B cell (primary cell): Measurements from ENCODE around the gene TCF7L1. TPM values are rescaled to one million over a fixed set of nuclear protein-coding genes. Genes with fewer than 3 reads are reported as not detected.

Source experiments
- ATAC-seq: fragments of 200-7000 bp; cut with Tn5 transposase; one replicate; pipeline ENCODE4 v1.10.0; 2021; ENCODE audit warnings: low read depth, mild to moderate bottlenecking, moderate number of reproducible peaks, moderate library complexity
- CTCF ChIA-PET: fragments of 350-600 bp; sonication (Branson Sonifier 250); formaldehyde crosslinking; loops from one replicate; lab custom pipeline; 2021; ENCODE audit warnings: antibody characterized with exemption, inconsistent platforms; lab: Charles Lee
- POLR2A ChIA-PET: fragments of 350-600 bp; sonication (Branson Sonifier 250); formaldehyde crosslinking; loops from one replicate; lab custom pipeline; 2021; ENCODE audit warnings: antibody characterized with exemption; lab: Charles Lee
- DNase-seq: peaks from one replicate; pipeline ENCODE4 v3.0.0; 2013
- H2AFZ ChIP-seq: 2 replicates; pipeline ENCODE4 v1.6.1; 2012; ENCODE audit warnings: mild to moderate bottlenecking, low read depth, low read length; ENCODE audit not compliant: insufficient read depth, poor library complexity, severe bottlenecking
- H3K27ac ChIP-seq, 2 donors: 1 replicate in 1 of 2; 2 replicates in 1 of 2; pipeline ENCODE4 v1.5.1; 2012 to 2013; ENCODE audit warnings: low read length in 2 of 2, mild to moderate bottlenecking in 2 of 2, moderate library complexity in 1 of 2
- H3K27me3 ChIP-seq, 4 experiments: fragments of 200-600 bp in 1 of 4; sonication (generic) in 1 of 4; replicated peaks in 1 of 4; 1 replicate in 2 of 4; 2 replicates in 2 of 4; pipeline versions ENCODE4 v1.6.1 to v1.7.0; 2013 to 2016; ENCODE audit warnings: low read length in 3 of 4, mild to moderate bottlenecking in 2 of 4, mixed read lengths in 1 of 4, moderate library complexity in 1 of 4; ENCODE audit not compliant: insufficient read depth in 4 of 4, control insufficient read depth in 3 of 4; ENCODE audit errors: control extremely low read depth in 1 of 4
- H3K36me3 ChIP-seq, 2 experiments: replicated peaks in 1 of 2; 1 replicate in 1 of 2; 2 replicates in 1 of 2; pipeline versions ENCODE4 v1.6.1 to v1.7.1; 2013; ENCODE audit warnings: low read length in 1 of 2; ENCODE audit not compliant: insufficient read depth in 2 of 2, control insufficient read depth in 1 of 2; ENCODE audit errors: control extremely low read depth in 1 of 2, extremely low read depth in 1 of 2
- H3K4me1 ChIP-seq, 2 donors: fragments of 200-600 bp in 1 of 2; sonication (generic) in 1 of 2; 1 replicate in 1 of 2; 2 replicates in 1 of 2; pipeline versions ENCODE4 v1.5.1 to v1.6.1; 2013 to 2017; ENCODE audit warnings: low read length in 2 of 2; ENCODE audit not compliant: control insufficient read depth in 2 of 2, insufficient read depth in 2 of 2
- H3K4me2 ChIP-seq: replicated peaks from 2 replicates; pipeline ENCODE3; 2012; ENCODE audit warnings: mild to moderate bottlenecking, low read depth, low read length; ENCODE audit not compliant: poor library complexity, severe bottlenecking
- H3K4me3 ChIP-seq, 5 experiments: fragments of 200-600 bp in 1 of 5; sonication (generic) in 1 of 5; 1 replicate in 3 of 5; 2 replicates in 2 of 5; pipeline versions ENCODE4 v1.5.1 to v1.7.0; 2011 to 2016; ENCODE audit warnings: low read length in 4 of 5, mild to moderate bottlenecking in 4 of 5, low read depth in 2 of 5, control low read depth in 1 of 5, moderate library complexity in 1 of 5; ENCODE audit not compliant: insufficient read depth in 1 of 5; ENCODE audit errors: control extremely low read depth in 1 of 5, extremely low read depth in 1 of 5
- H3K79me2 ChIP-seq: fragments of 200-600 bp; sonication (generic); one replicate; pipeline ENCODE4 v1.6.0; 2016; ENCODE audit warnings: low read length; ENCODE audit not compliant: control insufficient read depth, insufficient read depth
- H3K9ac ChIP-seq: fragments of 200-600 bp; sonication (generic); 2 replicates; pipeline ENCODE4 v1.6.1; 2017; ENCODE audit warnings: mild to moderate bottlenecking, low read length, moderate library complexity
- H3K9me3 ChIP-seq, 3 donors: one replicate each; pipeline versions ENCODE4 v1.6.1 to v1.7.1; 2013; ENCODE audit warnings: low read length in 2 of 3; ENCODE audit not compliant: control insufficient read depth in 2 of 3, insufficient read depth in 1 of 3; ENCODE audit errors: control extremely low read depth in 1 of 3
- H4K20me1 ChIP-seq: 2 replicates; pipeline ENCODE4 v1.6.0; 2012; ENCODE audit warnings: mild to moderate bottlenecking, low read length; ENCODE audit not compliant: insufficient read depth, control insufficient read depth, poor library complexity, severe bottlenecking
- H3K27ac Mint-ChIP-seq: one replicate; pipeline ENCODE4 v1.8.0; 2021; ENCODE audit warnings: mixed read lengths
- H3K27me3 Mint-ChIP-seq: one replicate; pipeline ENCODE4 v1.8.0; 2021; ENCODE audit warnings: mixed read lengths
- H3K4me1 Mint-ChIP-seq: one replicate; pipeline ENCODE4 v1.8.0; 2021; ENCODE audit warnings: mixed read lengths
- H3K4me3 Mint-ChIP-seq: one replicate; pipeline ENCODE4 v1.8.0; 2021; ENCODE audit warnings: mixed read lengths
- H3K9me3 Mint-ChIP-seq: one replicate; pipeline ENCODE4 v1.8.0; 2022; ENCODE audit warnings: mixed read lengths; ENCODE audit not compliant: insufficient read depth
- EZH2 ChIP-seq: IDR thresholded peaks from 2 replicates; pipeline ENCODE4 v1.6.1; 2012; ENCODE audit warnings: borderline replicate concordance, low read depth, mild to moderate bottlenecking, moderate library complexity, low read length; ENCODE audit not compliant: insufficient read depth, poor library complexity, severe bottlenecking
- WGBS: methylation state at CpG from one replicate; pipeline ENCODE4 v1.1.5; 2013; ENCODE audit warnings: missing lambda C conversion rate; ENCODE audit not compliant: insufficient coverage; 5-methylcytosine and 5-hydroxymethylcytosine counted together
- intact Hi-C: fragments of 100-400 bp; cut with micrococcal nuclease; formaldehyde crosslinking; loops from one replicate; pipeline ENCODE4 v1.10.0; 2022
- polyA plus RNA-seq: library from polyadenylated mRNA; depleted of rRNA; stranded (reverse); fragments of >200 nt; gene quantifications from 2 replicates; pipeline ENCODE4 v1.2.3, GENCODE V29; 2012
- total RNA-seq, 2 donors: library from RNA; stranded (reverse); fragments of 120-200 nt in 1 of 2; gene quantifications; 1 replicate in 1 of 2; 2 replicates in 1 of 2; pipeline versions ENCODE4 v1.2.3 to v1.2.4, GENCODE V29; 2013 to 2022
- TF ChIP-seq, protein P1 (sequence below): fragments of 200-600 bp; IDR thresholded peaks from one replicate; pipeline ENCODE4 v1.8.0; 2022; ENCODE audit warnings: antibody characterized with exemption, mild to moderate bottlenecking

Gene TCF7L1
- total and polyA plus RNA-seq, 2 donors (not counting 1 experiment from before 2014, with no cell fraction given): 0.67 to 0.81 TPM

- peaks cover 4% of the 10 kb centered on the region for H3K4me1 Mint-ChIP-seq
- POLR2A ChIA-PET: no interaction called here
- no peaks in the 10 kb centered on the region for H3K27me3 ChIP-seq
- H3K27me3 Mint-ChIP-seq: no peaks in the 10 kb centered on the region
- H3K79me2 ChIP-seq: no peaks in the 10 kb centered on the region
- no peaks in the 10 kb centered on the region for H3K36me3 ChIP-seq
- no peak overlapping the region for H3K4me3 ChIP-seq
- H3K4me3 Mint-ChIP-seq: no peak overlapping the region
- H3K27ac ChIP-seq: no peak overlapping the region
- H3K4me2 ChIP-seq: no peak overlapping the region
- CTCF ChIA-PET: no interaction called here
- intact Hi-C loops: no loop called here
- H3K9me3 ChIP-seq: no peaks in the 10 kb centered on the region
- no peak overlapping the region for H3K27ac Mint-ChIP-seq
- H4K20me1 ChIP-seq: no peaks in the 10 kb centered on the region
- 50% methylated on average over 2 of the region's 2 CpGs for WGBS
- TF ChIP-seq, protein P1, sequence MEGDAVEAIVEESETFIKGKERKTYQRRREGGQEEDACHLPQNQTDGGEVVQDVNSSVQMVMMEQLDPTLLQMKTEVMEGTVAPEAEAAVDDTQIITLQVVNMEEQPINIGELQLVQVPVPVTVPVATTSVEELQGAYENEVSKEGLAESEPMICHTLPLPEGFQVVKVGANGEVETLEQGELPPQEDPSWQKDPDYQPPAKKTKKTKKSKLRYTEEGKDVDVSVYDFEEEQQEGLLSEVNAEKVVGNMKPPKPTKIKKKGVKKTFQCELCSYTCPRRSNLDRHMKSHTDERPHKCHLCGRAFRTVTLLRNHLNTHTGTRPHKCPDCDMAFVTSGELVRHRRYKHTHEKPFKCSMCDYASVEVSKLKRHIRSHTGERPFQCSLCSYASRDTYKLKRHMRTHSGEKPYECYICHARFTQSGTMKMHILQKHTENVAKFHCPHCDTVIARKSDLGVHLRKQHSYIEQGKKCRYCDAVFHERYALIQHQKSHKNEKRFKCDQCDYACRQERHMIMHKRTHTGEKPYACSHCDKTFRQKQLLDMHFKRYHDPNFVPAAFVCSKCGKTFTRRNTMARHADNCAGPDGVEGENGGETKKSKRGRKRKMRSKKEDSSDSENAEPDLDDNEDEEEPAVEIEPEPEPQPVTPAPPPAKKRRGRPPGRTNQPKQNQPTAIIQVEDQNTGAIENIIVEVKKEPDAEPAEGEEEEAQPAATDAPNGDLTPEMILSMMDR: no peak
- TF ChIP-seq EZH2: no peak
- no peak overlapping the region for H2AFZ ChIP-seq
- no peaks in the 10 kb centered on the region for H3K4me1 ChIP-seq
- H3K9ac ChIP-seq: no peak overlapping the region
- no peak for ATAC-seq
- H3K9me3 Mint-ChIP-seq: no peaks in the 10 kb centered on the region
- DNase-seq: no peak
Observed at GRCh38 chr2:85334928-85335327, 201.7 kb downstream of the TCF7L1 start.

- intact Hi-C loops: no loop called here
- ChIA-PET CTCF (no interaction called here), POLR2A (no interaction called here)
- Mint-ChIP-seq H3K4me3 (no peak overlapping the region), H3K27ac (no peak overlapping the region), H3K4me1 (no peaks in the 10 kb centered on the region), H3K9me3 (no peaks in the 10 kb centered on the region), H3K27me3 (no peaks in the 10 kb centered on the region)
- WGBS: 88% methylated on average over 7 of the region's 13 CpGs
- Histone ChIP-seq H3K79me2 (no peaks in the 10 kb centered on the region), H3K36me3 (peaks cover 0 to 4% of the 10 kb centered on the region in 2 experiments), H3K4me2 (no peak overlapping the region), H2AFZ (no peak overlapping the region), H3K27me3 (no peaks in the 10 kb centered on the region), H3K4me3 (no peak overlapping the region), H3K9ac (no peak overlapping the region), H3K9me3 (no peaks in the 10 kb centered on the region), H3K4me1 (no peaks in the 10 kb centered on the region), H3K27ac (no peak overlapping the region), H4K20me1 (no peaks in the 10 kb centered on the region)
- no peak for DNase-seq
- TF ChIP-seq EZH2: no peak
- TF ChIP-seq, protein P1: no peak
- no peak for ATAC-seq
Observed at GRCh38 chr2:85340034-85340892, 207.1 kb downstream of the TCF7L1 start.
